ENCODE results near the gene ARHGAP26. TPM values are rescaled to one million over a fixed set of nuclear protein-coding genes. Genes with fewer than 3 reads are reported as not detected.

The ARHGAP26 gene
- polyA plus RNA-seq, 1 donor (not counting 4 experiments of a cell fraction or from before 2014, with no cell fraction given): 3.9 TPM

GRCh38 chr5:143152445-143152844 is 382.3 kb downstream of the ARHGAP26 start:
- Histone ChIP-seq H3K36me3 (ENCODE audit: control insufficient read depth in 2 of 2, extremely low read depth in 1 of 2, insufficient read depth in 2 of 2, low read length in 2 of 2) (no peaks in the 10 kb centered on the region), H3K9ac (ENCODE audit: control insufficient read depth, extremely low read depth, insufficient read depth, low read length) (no peak overlapping the region), H3K4me2 (ENCODE audit: control insufficient read depth, extremely low read depth, insufficient read depth, low read depth, low read length) (no peak overlapping the region), H3K27me3 (ENCODE audit: control insufficient read depth, extremely low read depth, insufficient read depth, low read length) (no peaks in the 10 kb centered on the region), H4K20me1 (ENCODE audit: control insufficient read depth, extremely low read depth, insufficient read depth, low read length) (no peaks in the 10 kb centered on the region), H3K4me3 (ENCODE audit: control insufficient read depth in 2 of 3, extremely low read depth in 1 of 3, insufficient read depth in 2 of 3, low read depth in 1 of 3, low read length in 3 of 3) (no peak overlapping the region), H2AFZ (ENCODE audit: control insufficient read depth, low read length) (no peak overlapping the region), H3K9me1 (ENCODE audit: control insufficient read depth, extremely low read depth, insufficient read depth, low read length) (no peaks in the 10 kb centered on the region), H3K27ac (ENCODE audit: control insufficient read depth, insufficient read depth, low read length) (no peak overlapping the region), H3K9me3 (ENCODE audit: control insufficient read depth, low read depth, low read length) (no peaks in the 10 kb centered on the region), H3K4me1 (ENCODE audit: control insufficient read depth, extremely low read depth, insufficient read depth, low read length) (peaks cover 12% of the 10 kb centered on the region), H3K79me2 (ENCODE audit: control insufficient read depth, insufficient read depth, low read length) (no peaks in the 10 kb centered on the region)
- DNase-seq (ENCODE audit: low read depth, low spot score) (no peak), FAIRE-seq (no peak)
- dilution Hi-C loops (cut with MboI; ENCODE audit: extremely low pct_ligation_motif_present, low sequenced_read_pairs): no loop called here
- TF ChIP-seq CTCF (optimal IDR thresholded peaks at IDR 0.05 in 1 of 3, IDR thresholded peaks at IDR 0.05 in 1 of 3, conservative IDR thresholded peaks at IDR 0.05 in 1 of 3; ENCODE audit: extremely low read depth in 1 of 3, insufficient read depth in 2 of 3, low read length in 3 of 3): no peak

GRCh38 chr5:143153332-143154119 is 383.3 kb downstream of the ARHGAP26 start:
- TF ChIP-seq EZH2 (IDR thresholded peaks at IDR 0.05; ENCODE audit: low read length): no peak
- no peak for TF ChIP-seq CTCF (optimal IDR thresholded peaks at IDR 0.05 in 1 of 3, IDR thresholded peaks at IDR 0.05 in 1 of 3, conservative IDR thresholded peaks at IDR 0.05 in 1 of 3; ENCODE audit: extremely low read depth in 1 of 3, insufficient read depth in 2 of 3, low read length in 3 of 3)
- DNase-seq (ENCODE audit: low read depth, low spot score) (no peak), FAIRE-seq (no peak)
- no peaks in the 10 kb centered on the region for H3K9me3 ChIP-seq (ENCODE audit: control insufficient read depth, low read depth, low read length)
- H3K9ac ChIP-seq (ENCODE audit: control insufficient read depth, extremely low read depth, insufficient read depth, low read length): no peak overlapping the region
- no peak overlapping the region for H3K4me3 ChIP-seq (ENCODE audit: control insufficient read depth in 2 of 3, extremely low read depth in 1 of 3, insufficient read depth in 2 of 3, low read depth in 1 of 3, low read length in 3 of 3)
- dilution Hi-C loops (cut with MboI; ENCODE audit: extremely low pct_ligation_motif_present, low sequenced_read_pairs): no loop called here
- H2AFZ ChIP-seq (ENCODE audit: control insufficient read depth, low read length): no peak overlapping the region
- H3K36me3 ChIP-seq (ENCODE audit: control insufficient read depth in 2 of 2, extremely low read depth in 1 of 2, insufficient read depth in 2 of 2, low read length in 2 of 2): no peaks in the 10 kb centered on the region
- H3K27ac ChIP-seq (ENCODE audit: control insufficient read depth, insufficient read depth, low read length): no peak overlapping the region
- H4K20me1 ChIP-seq (ENCODE audit: control insufficient read depth, extremely low read depth, insufficient read depth, low read length): no peaks in the 10 kb centered on the region
- peaks cover 12% of the 10 kb centered on the region for H3K4me1 ChIP-seq (ENCODE audit: control insufficient read depth, extremely low read depth, insufficient read depth, low read length)
- no peaks in the 10 kb centered on the region for H3K79me2 ChIP-seq (ENCODE audit: control insufficient read depth, insufficient read depth, low read length)
- no peaks in the 10 kb centered on the region for H3K27me3 ChIP-seq (ENCODE audit: control insufficient read depth, extremely low read depth, insufficient read depth, low read length)
- no peak overlapping the region for H3K4me2 ChIP-seq (ENCODE audit: control insufficient read depth, extremely low read depth, insufficient read depth, low read depth, low read length)
- H3K9me1 ChIP-seq (ENCODE audit: control insufficient read depth, extremely low read depth, insufficient read depth, low read length): no peaks in the 10 kb centered on the region

All from keratinocyte (primary cell).